HG02938 (cell line): ENCODE results near the gene FKRP.
"Not testable (repeated sequence)": the region's sequence is repeated elsewhere in the genome, so short reads cannot be mapped to it uniquely, and the experiment has no call there.

ENCODE experiments used
- ATAC-seq: cut with Tn5 transposase; IDR thresholded peaks from one replicate; pipeline ENCODE4 v1.9.1; 2021; ENCODE audit warnings: mild to moderate bottlenecking, moderate library complexity; ENCODE audit not compliant: unreplicated experiment

Gene FKRP

GRCh38 chr19:46756544-46756888 lies 10.7 kb downstream of the FKRP start:
- ATAC-seq = no peak

- ATAC-seq = no peak
Measured at GRCh38 chr19:46759206-46759605, 13.3 kb downstream of the FKRP start.

- no peak for ATAC-seq
Measured at GRCh38 chr19:46759817-46760333, 14.0 kb downstream of the FKRP start.

- ATAC-seq = no peak
Measured at GRCh38 chr19:46760363-46760762, 14.5 kb downstream of the FKRP start.

- ATAC-seq = not testable (repeated sequence)
Measured at GRCh38 chr19:46760897-46761296, 15.0 kb downstream of the FKRP start.

- ATAC-seq = no peak
Measured at GRCh38 chr19:46761418-46761831, 15.6 kb downstream of the FKRP start.

GRCh38 chr19:46762245-46762890 lies 16.5 kb downstream of the FKRP start:
- ATAC-seq = no peak

- ATAC-seq = no peak
Measured at GRCh38 chr19:46764817-46765291, 19.0 kb downstream of the FKRP start.

GRCh38 chr19:46766569-46767317 lies 20.9 kb downstream of the FKRP start:
- ATAC-seq = no peak

- ATAC-seq = not testable (repeated sequence)
Measured at GRCh38 chr19:46768746-46769145, 22.9 kb downstream of the FKRP start.

- ATAC-seq = no peak
Measured at GRCh38 chr19:46772170-46773017, 26.5 kb downstream of the FKRP start.

- ATAC-seq = no peak
Measured at GRCh38 chr19:46773018-46773399, 27.2 kb downstream of the FKRP start.

GRCh38 chr19:46775642-46776258 lies 29.9 kb downstream of the FKRP start:
- no peak for ATAC-seq

- ATAC-seq = no peak
Measured at GRCh38 chr19:46776927-46777911, 31.4 kb downstream of the FKRP start.

- ATAC-seq = not testable (repeated sequence)
Measured at GRCh38 chr19:46777956-46778645, 32.2 kb downstream of the FKRP start.

- ATAC-seq = no peak
Measured at GRCh38 chr19:46782355-46783019, 36.6 kb downstream of the FKRP start.

- ATAC-seq = no peak
Measured at GRCh38 chr19:46783670-46784069, 37.8 kb downstream of the FKRP start.

GRCh38 chr19:46784262-46785053 lies 38.6 kb downstream of the FKRP start:
- no peak for ATAC-seq
